ENCODE results near the gene PSD4.

Gene PSD4

GRCh38 chr2:113258471-113259147, 84.8 kb downstream of the PSD4 start:
- Histone ChIP-seq H3K9ac (ENCODE audit: low read length) (no peak overlapping the region), H3K56ac (ENCODE audit: low read length) (no peak overlapping the region), H4K8ac (ENCODE audit: low read depth, low read length) (no peak overlapping the region), H2BK120ac (ENCODE audit: low read depth, low read length) (no peak overlapping the region), H3K4me1 (ENCODE audit: control insufficient read depth, low read depth, low read length) (no peaks in the 10 kb centered on the region), H3K4me2 (ENCODE audit: low read length) (no peak overlapping the region), H3K79me1 (ENCODE audit: low read length) (no peaks in the 10 kb centered on the region), H3K23ac (ENCODE audit: low read length) (no peak overlapping the region), H3K36me3 (ENCODE audit: control insufficient read depth, insufficient read depth, low read length) (no peaks in the 10 kb centered on the region), H4K5ac (ENCODE audit: low read length) (no peak overlapping the region), H3K4ac (ENCODE audit: low read depth, low read length) (no peak overlapping the region), H3K79me2 (ENCODE audit: control insufficient read depth, insufficient read depth, low read length) (no peaks in the 10 kb centered on the region), H3K4me3 (ENCODE audit: low read length) (no peak overlapping the region), H2AK5ac (ENCODE audit: low read length) (no peak overlapping the region), H2BK5ac (ENCODE audit: low read length) (no peak overlapping the region), H3K27me3 (ENCODE audit: insufficient read depth, low read length, poor library complexity) (no peaks in the 10 kb centered on the region), H2BK15ac (replicated peaks; ENCODE audit: low read depth) (no peak overlapping the region), H3K18ac (ENCODE audit: low read length) (no peak overlapping the region), H3K27ac (ENCODE audit: low read depth, low read length) (no peak overlapping the region)
- WGBS (ENCODE audit: extremely low coverage, insufficient coverage, low lambda C conversion rate) = no CpG with 5 or more reads among the region's 6 CpGs
- no peak for DNase-seq
